CD4-positive, alpha-beta T cell (primary cell): ENCODE measurements around the gene CAMK2B. TPM values are rescaled to one million over a fixed set of nuclear protein-coding genes. Genes with fewer than 3 reads are reported as not detected.

Experiments
- ATAC-seq: fragments of 200-7000 bp; cut with Tn5 transposase; one replicate; pipeline ENCODE4 v1.10.0; 2022; ENCODE audit warnings: mild to moderate bottlenecking; ENCODE audit not compliant: poor library complexity
- CTCF ChIA-PET: fragments of 350-600 bp; sonication (Branson Sonifier 250); formaldehyde crosslinking; loops from one replicate; lab custom pipeline; 2021; ENCODE audit warnings: antibody characterized with exemption, inconsistent platforms; lab: Charles Lee
- POLR2A ChIA-PET: fragments of 350-600 bp; sonication (Branson Sonifier 250); formaldehyde crosslinking; loops from one replicate; lab custom pipeline; 2021; ENCODE audit warnings: antibody characterized with exemption, inconsistent platforms; lab: Charles Lee
- DNase-seq, 14 experiments: peaks; one replicate each; pipeline ENCODE4 v3.0.0-alpha.2; 2013 to 2020; ENCODE audit warnings: mixed read lengths in 2 of 14
- H3K27ac ChIP-seq, 2 donors: one replicate each; pipeline versions ENCODE4 v1.5.1 to v1.7.0; 2013; ENCODE audit warnings: low read length in 2 of 2, low read depth in 1 of 2, mild to moderate bottlenecking in 1 of 2
- H3K27me3 ChIP-seq, 2 experiments: 1 replicate in 1 of 2; 2 replicates in 1 of 2; pipeline versions ENCODE4 v1.6.1 to v1.7.0; 2013; ENCODE audit warnings: low read length in 2 of 2, control low read depth in 1 of 2, mild to moderate bottlenecking in 1 of 2, moderate library complexity in 1 of 2; ENCODE audit not compliant: insufficient read depth in 2 of 2, control insufficient read depth in 1 of 2
- H3K36me3 ChIP-seq: one replicate; pipeline ENCODE4 v1.6.1; 2013; ENCODE audit warnings: low read length, control low read depth; ENCODE audit not compliant: insufficient read depth
- H3K4me1 ChIP-seq: one replicate; pipeline ENCODE4 v1.6.1; 2013; ENCODE audit warnings: low read length, control low read depth; ENCODE audit not compliant: insufficient read depth
- H3K4me3 ChIP-seq: one replicate; pipeline ENCODE4 v1.5.1; 2013; ENCODE audit warnings: mild to moderate bottlenecking, low read length, moderate library complexity
- H3K9me3 ChIP-seq, 2 experiments: 1 replicate in 1 of 2; 2 replicates in 1 of 2; pipeline versions ENCODE4 v1.6.1 to v1.7.0; 2013; ENCODE audit warnings: low read length in 2 of 2, mild to moderate bottlenecking in 2 of 2, control low read depth in 1 of 2, moderate library complexity in 1 of 2; ENCODE audit not compliant: control insufficient read depth in 1 of 2, insufficient read depth in 1 of 2
- H3K27ac Mint-ChIP-seq: one replicate; pipeline ENCODE4 v1.8.0; 2020; ENCODE audit warnings: mixed read lengths
- H3K27me3 Mint-ChIP-seq: one replicate; pipeline ENCODE4 v1.8.0; 2021; ENCODE audit warnings: mixed read lengths
- H3K36me3 Mint-ChIP-seq: one replicate; pipeline ENCODE4 v1.8.0; 2021; ENCODE audit warnings: low read depth, mixed read lengths
- H3K4me1 Mint-ChIP-seq: one replicate; pipeline ENCODE4 v1.8.0; 2021; ENCODE audit warnings: low read depth, mixed read lengths
- H3K4me3 Mint-ChIP-seq: one replicate; pipeline ENCODE4 v1.8.0; 2020; ENCODE audit warnings: mild to moderate bottlenecking, mixed read lengths
- H3K9me3 Mint-ChIP-seq: one replicate; pipeline ENCODE4 v1.8.0; 2020; ENCODE audit warnings: mixed read lengths
- CTCF ChIP-seq: fragments of 200-600 bp; IDR thresholded peaks from one replicate; pipeline ENCODE4 v1.8.0; 2022; ENCODE audit warnings: antibody characterized with exemption, mild to moderate bottlenecking
- intact Hi-C, 2 experiments: fragments of 100-400 bp; cut with DNase I in 1 of 2; cut with micrococcal nuclease in 1 of 2; formaldehyde crosslinking; loops; one replicate each; pipeline versions ENCODE4 v1.15.1 to v1.9.0; 2023 to 2025; cut with DNase I, micrococcal nuclease
- total RNA-seq, 174 experiments: library from RNA in 2 of 174; stranded (reverse) in 2 of 174; gene quantifications; one replicate each; pipeline ENCODE4 v1.2.3 and lab custom pipeline; 2021 to 2026

The CAMK2B gene
- total RNA-seq, 2 experiments from 2014 or later = not detected

DNA sequence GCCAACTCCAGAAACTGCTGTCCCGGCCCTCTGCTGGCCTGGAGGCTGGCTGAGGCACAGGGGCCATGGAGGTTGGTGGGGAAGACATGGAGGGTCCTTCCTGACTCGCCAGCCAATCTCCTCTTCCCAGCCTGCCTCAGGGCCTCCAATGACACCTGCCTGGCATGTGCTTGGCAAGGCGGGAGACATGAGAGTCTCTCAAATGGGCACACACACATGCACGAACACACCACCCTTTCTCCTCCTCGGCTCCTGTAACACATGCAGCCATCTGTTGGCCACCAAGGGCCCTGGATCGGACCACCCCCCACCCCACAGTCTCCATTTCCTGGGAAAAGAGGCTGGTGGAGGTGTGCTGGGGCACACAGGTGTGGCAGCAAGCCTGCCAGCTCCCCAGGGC lies 68.2 kb downstream of the CAMK2B start:
- Histone ChIP-seq H3K27ac (peak overlapping the region; percentile 81 to 85), H3K4me1 (peaks cover 29% of the 10 kb centered on the region), H3K4me3 (no peak overlapping the region), H3K27me3 (no peaks in the 10 kb centered on the region), H3K9me3 (peaks cover 0 to 7% of the 10 kb centered on the region in 2 experiments), H3K36me3 (no peaks in the 10 kb centered on the region)
- intact Hi-C loops = no loop called here
- Mint-ChIP-seq H3K36me3 (no peaks in the 10 kb centered on the region), H3K9me3 (no peaks in the 10 kb centered on the region), H3K27ac (peak overlapping the region; percentile 83), H3K4me1 (peaks cover 27% of the 10 kb centered on the region), H3K27me3 (no peaks in the 10 kb centered on the region), H3K4me3 (no peak overlapping the region)
- ChIA-PET CTCF (no interaction called here), POLR2A (interaction anchor here (0.5 to 3.4 kb wide), 4 partner anchors 13 to 635 kb away, joined by 3 to 18 read pairs (median 4); partner anchors contain the start of genes NUDCD3 and YKT6)
- TF ChIP-seq CTCF = no peak
- DNase-seq (no peak), ATAC-seq (no peak)

DNA sequence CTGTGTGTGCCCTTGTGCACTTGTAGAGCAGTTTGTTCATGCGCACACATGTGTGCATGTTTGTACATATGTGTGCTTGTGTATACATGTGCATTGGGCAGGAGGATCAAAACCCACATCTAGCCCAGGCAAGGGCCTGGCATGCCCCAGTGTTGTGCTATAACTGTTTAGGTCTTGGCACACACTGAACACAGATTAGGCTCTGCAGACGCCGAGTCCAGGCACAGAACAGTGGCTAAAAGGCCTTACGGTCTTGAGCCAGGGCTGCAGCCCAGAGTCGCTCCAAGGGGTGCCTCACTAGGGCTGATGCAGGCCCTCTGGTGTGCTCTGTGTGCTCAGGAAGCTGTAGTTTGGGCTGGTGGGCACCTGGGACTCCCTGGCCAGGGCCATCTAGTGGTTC lies 68.9 kb downstream of the CAMK2B start:
- Mint-ChIP-seq H3K36me3 (no peaks in the 10 kb centered on the region), H3K27me3 (no peaks in the 10 kb centered on the region), H3K9me3 (no peaks in the 10 kb centered on the region), H3K27ac (no peak overlapping the region), H3K4me3 (no peak overlapping the region), H3K4me1 (peaks cover 27% of the 10 kb centered on the region)
- POLR2A ChIA-PET = no interaction called here
- Histone ChIP-seq H3K27me3 (no peaks in the 10 kb centered on the region), H3K36me3 (no peaks in the 10 kb centered on the region), H3K27ac (no peak overlapping the region), H3K4me1 (peaks cover 29% of the 10 kb centered on the region), H3K4me3 (no peak overlapping the region), H3K9me3 (peaks cover 0 to 7% of the 10 kb centered on the region in 2 experiments)
- intact Hi-C loops = no loop called here
- DNase-seq = no peak
- CTCF ChIA-PET = no interaction called here
- TF ChIP-seq CTCF = no peak
- ATAC-seq = no peak

- no peaks in the 10 kb centered on the region for H3K36me3 ChIP-seq
- ATAC-seq = no peak
- no peaks in the 10 kb centered on the region for H3K27me3 ChIP-seq
- Mint-ChIP-seq H3K36me3 (no peaks in the 10 kb centered on the region), H3K4me1 (no peaks in the 10 kb centered on the region), H3K4me3 (no peak overlapping the region), H3K27me3 (no peaks in the 10 kb centered on the region), H3K9me3 (no peaks in the 10 kb centered on the region), H3K27ac (no peak overlapping the region)
- TF ChIP-seq CTCF = no peak
- H3K4me1 ChIP-seq = peaks cover 2% of the 10 kb centered on the region
- H3K9me3 ChIP-seq = peaks cover 0 to 7% of the 10 kb centered on the region in 2 experiments
- H3K27ac ChIP-seq = no peak overlapping the region
- DNase-seq = no peak
- no peak overlapping the region for H3K4me3 ChIP-seq
- ChIA-PET POLR2A (no interaction called here), CTCF (no interaction called here)
- intact Hi-C loops = no loop called here
Observed at GRCh38 chr7:44251881-44252280, 73.5 kb downstream of the CAMK2B start.
